IMR-90 (cell line): ENCODE results near the gene ALDH1A2. TPM values are rescaled to one million over a fixed set of nuclear protein-coding genes. Genes with fewer than 3 reads are reported as not detected.

Experiments
- ATAC-seq: fragments of 200-7000 bp; cut with Tn5 transposase; 2 replicates; pipeline ENCODE4 v1.9.1; 2020; ENCODE audit warnings: low read depth, mild to moderate bottlenecking, moderate library complexity
- BruUV-seq: library from RNA; stranded (reverse); fragments of 400-500 nt; replicated peaks from 2 replicates; lab custom pipeline; 2021; lab: Mats Ljungman, UMichigan
- CTCF ChIA-PET: fragments of 300-600 bp; formaldehyde crosslinking; extraction: SDS; loops from one replicate; lab custom pipeline; 2021; ENCODE audit warnings: antibody characterized with exemption; lab: Yijun Ruan, JAX
- POLR2A ChIA-PET: fragments of 300-600 bp; sonication (Branson Sonifier 250); formaldehyde crosslinking; loops from one replicate; lab custom pipeline; 2022; ENCODE audit warnings: antibody characterized with exemption; ENCODE audit not compliant: unreplicated experiment; lab: Charles Lee
- DNase-seq: peaks from one replicate; pipeline ENCODE4 v3.0.0; 2013
- H2AFZ ChIP-seq: replicated peaks from 2 replicates; pipeline ENCODE3; 2013; ENCODE audit warnings: low read length, mild to moderate bottlenecking; ENCODE audit not compliant: poor library complexity
- H2AK5ac ChIP-seq: 2 replicates; pipeline ENCODE4 v1.6.1; 2013; ENCODE audit warnings: low read depth, low read length, inconsistent platforms
- H2AK9ac ChIP-seq: replicated peaks from 2 replicates; pipeline ENCODE3; 2013; ENCODE audit warnings: mild to moderate bottlenecking, low read depth, low read length, moderate library complexity; ENCODE audit not compliant: poor library complexity
- H2BK120ac ChIP-seq: 2 replicates; pipeline ENCODE4 v1.6.1; 2013; ENCODE audit warnings: low read depth, low read length, inconsistent platforms
- H2BK15ac ChIP-seq: 3 replicates; pipeline ENCODE4 v1.6.1; 2013; ENCODE audit warnings: low read depth, low read length, inconsistent platforms
- H2BK20ac ChIP-seq: 2 replicates; pipeline ENCODE4 v1.6.1; 2013; ENCODE audit warnings: low read depth, mild to moderate bottlenecking, inconsistent platforms, low read length, moderate library complexity
- H2BK5ac ChIP-seq: 2 replicates; pipeline ENCODE4 v1.6.1; 2013; ENCODE audit warnings: mild to moderate bottlenecking, low read depth, low read length, inconsistent platforms; ENCODE audit not compliant: poor library complexity, severe bottlenecking
- H3K14ac ChIP-seq: replicated peaks from 2 replicates; pipeline ENCODE4 v1.6.1; 2013; ENCODE audit warnings: low read depth, low read length, inconsistent platforms
- H3K18ac ChIP-seq: 2 replicates; pipeline ENCODE4 v1.6.1; 2013; ENCODE audit warnings: low read depth, low read length, control low read depth
- H3K23ac ChIP-seq: 2 replicates; pipeline ENCODE4 v1.6.1; 2013; ENCODE audit warnings: low read depth, low read length, inconsistent platforms
- H3K27ac ChIP-seq: 2 replicates; pipeline ENCODE4 v1.5.1; 2013; ENCODE audit warnings: mild to moderate bottlenecking, control low read depth, low read length; ENCODE audit not compliant: insufficient read depth
- H3K27me3 ChIP-seq: 2 replicates; pipeline ENCODE4 v1.6.1; 2013; ENCODE audit warnings: low read length; ENCODE audit not compliant: control insufficient read depth, insufficient read depth
- H3K36me3 ChIP-seq: 2 replicates; pipeline ENCODE4 v1.6.1; 2013; ENCODE audit warnings: low read length, mixed read lengths; ENCODE audit not compliant: control insufficient read depth, insufficient read depth
- H3K4ac ChIP-seq: 2 replicates; pipeline ENCODE4 v1.6.1; 2013; ENCODE audit warnings: low read depth, low read length, inconsistent platforms
- H3K4me1 ChIP-seq: 2 replicates; pipeline ENCODE4 v1.6.1; 2013; ENCODE audit warnings: low read length, mixed read lengths; ENCODE audit not compliant: control insufficient read depth, insufficient read depth
- H3K4me2 ChIP-seq: 2 replicates; pipeline ENCODE4 v1.6.1; 2013; ENCODE audit warnings: low read depth, mild to moderate bottlenecking, control low read depth, low read length, moderate library complexity
- H3K4me3 ChIP-seq: 2 replicates; pipeline ENCODE4 v1.5.1; 2013; ENCODE audit warnings: low read depth, mild to moderate bottlenecking, control low read depth, low read length, moderate library complexity; ENCODE audit not compliant: insufficient read depth
- H3K56ac ChIP-seq: 2 replicates; pipeline ENCODE4 v1.6.1; 2013; ENCODE audit warnings: low read length, inconsistent platforms; ENCODE audit not compliant: insufficient read depth; ENCODE audit errors: extremely low read depth
- H3K79me1 ChIP-seq, 2 experiments: 2 replicates each; pipeline ENCODE4 v1.6.1; 2013; ENCODE audit warnings: low read length in 2 of 2, inconsistent platforms in 1 of 2, low read depth in 1 of 2
- H3K9ac ChIP-seq: 2 replicates; pipeline ENCODE4 v1.6.1; 2013; ENCODE audit warnings: low read depth, low read length, control low read depth
- H3K9me1 ChIP-seq: 2 replicates; pipeline ENCODE4 v1.6.1; 2013; ENCODE audit warnings: low read length, inconsistent platforms; ENCODE audit not compliant: insufficient read depth
- H3K9me3 ChIP-seq: 2 replicates; pipeline ENCODE4 v1.6.1; 2013; ENCODE audit warnings: low read length; ENCODE audit not compliant: control insufficient read depth, insufficient read depth
- H4K20me1 ChIP-seq: 2 replicates; pipeline ENCODE4 v1.6.1; 2013; ENCODE audit warnings: low read length, inconsistent platforms; ENCODE audit not compliant: insufficient read depth
- H4K5ac ChIP-seq: 2 replicates; pipeline ENCODE4 v1.6.1; 2013; ENCODE audit warnings: mild to moderate bottlenecking, low read depth, low read length, control low read depth
- H4K8ac ChIP-seq, 2 experiments: 2 replicates each; pipeline ENCODE4 v1.6.1; 2013; ENCODE audit warnings: low read depth in 2 of 2, low read length in 2 of 2, control low read depth in 1 of 2, inconsistent platforms in 1 of 2
- H4K91ac ChIP-seq: 2 replicates; pipeline ENCODE4 v1.6.1; 2013; ENCODE audit warnings: low read depth, low read length, inconsistent platforms; ENCODE audit not compliant: insufficient read depth
- BHLHE40 ChIP-seq: fragments of 150-350 bp; IDR thresholded peaks from 2 replicates; pipeline ENCODE4 v1.6.1; 2016; ENCODE audit warnings: mild to moderate bottlenecking, low read depth, low read length
- CEBPB ChIP-seq: IDR thresholded peaks from 2 replicates; pipeline ENCODE4 v1.6.1; 2012; ENCODE audit warnings: low read depth, low read length, improper control_type of control experiment
- CHD1 ChIP-seq: IDR thresholded peaks from 2 replicates; pipeline ENCODE4 v1.6.1; 2012; ENCODE audit warnings: low read depth, low read length, improper control_type of control experiment
- FOS ChIP-seq: fragments of 150-350 bp; IDR thresholded peaks from 2 replicates; pipeline ENCODE4 v1.6.1; 2016; ENCODE audit warnings: low read depth, low read length
- MAFK ChIP-seq: IDR thresholded peaks from 2 replicates; pipeline ENCODE4 v1.6.1; 2012; ENCODE audit warnings: low read depth, low read length, improper control_type of control experiment
- MAZ ChIP-seq: IDR thresholded peaks from 2 replicates; pipeline ENCODE4 v1.6.1; 2012; ENCODE audit warnings: low read depth, mild to moderate bottlenecking, low read length, improper control_type of control experiment, moderate library complexity, borderline replicate concordance
- MXI1 ChIP-seq: IDR thresholded peaks from 2 replicates; pipeline ENCODE4 v1.6.1; 2012; ENCODE audit warnings: low read depth, mild to moderate bottlenecking, low read length, moderate library complexity, borderline replicate concordance
- NFE2L2 ChIP-seq: fragments of 150-350 bp; IDR thresholded peaks from 2 replicates; pipeline ENCODE4 v1.6.1; 2016; ENCODE audit warnings: low read depth, mild to moderate bottlenecking, low read length
- POLR2A ChIP-seq: IDR thresholded peaks from 2 replicates; pipeline ENCODE4 v1.6.1; 2012; ENCODE audit warnings: mild to moderate bottlenecking, low read depth, low read length
- RAD21 ChIP-seq: IDR thresholded peaks from 2 replicates; pipeline ENCODE4 v1.6.1; 2012; ENCODE audit warnings: low read length, improper control_type of control experiment
- RCOR1 ChIP-seq: IDR thresholded peaks from 2 replicates; pipeline ENCODE4 v1.6.1; 2012; ENCODE audit warnings: mild to moderate bottlenecking, low read length, improper control_type of control experiment; ENCODE audit not compliant: insufficient replicate concordance
- RFX5 ChIP-seq: IDR thresholded peaks from 2 replicates; pipeline ENCODE4 v1.8.0; 2012; ENCODE audit warnings: low read depth, mild to moderate bottlenecking, low read length, moderate library complexity
- SMC3 ChIP-seq: fragments of 150-350 bp; IDR thresholded peaks from 2 replicates; pipeline ENCODE4 v1.6.1; 2016; ENCODE audit warnings: low read depth, mild to moderate bottlenecking, antibody characterized with exemption, low read length, moderate library complexity
- WGBS, 2 experiments: methylation state at CpG; one replicate each; pipeline versions ENCODE4 v1.1.5 to v1.1.7; 2013; ENCODE audit warnings: missing lambda C conversion rate in 2 of 2; ENCODE audit not compliant: insufficient read length in 1 of 2; ENCODE audit errors: extremely low coverage in 2 of 2; 5-methylcytosine and 5-hydroxymethylcytosine counted together
- dilution Hi-C: fragments of 300-500 bp; cut with HindIII; formaldehyde crosslinking; loops from one replicate; pipeline ENCODE4 v1.14.3; 2018; ENCODE audit warnings: low sequenced_read_pairs; ENCODE audit not compliant: unreplicated experiment
- in situ Hi-C: fragments of 300-500 bp; cut with MboI; formaldehyde crosslinking; loops from 3 replicates; pipeline ENCODE4 v1.14.3; 2019; ENCODE audit warnings: low sequenced_read_pairs, inconsistent platforms, mixed read lengths
- intact Hi-C: fragments of 100-400 bp; cut with micrococcal nuclease; formaldehyde crosslinking; loops from 2 replicates; pipeline ENCODE4 v1.10.0; 2022
- polyA plus RNA-seq, 3 experiments: library from polyadenylated mRNA; depleted of rRNA; stranded (reverse); fragments of >200 nt; gene quantifications; 2 replicates each; pipeline ENCODE4 v1.2.3, GENCODE V29; 2012; ENCODE audit warnings: low replicate concordance in 1 of 3
- total RNA-seq: library from RNA; depleted of rRNA; stranded (reverse); fragments of >200 nt; gene quantifications from 2 replicates; pipeline ENCODE4 v1.2.3, GENCODE V29; 2012
- TF ChIP-seq, protein P1 (sequence below): conservative IDR thresholded peaks from 2 replicates; pipeline ENCODE4 v1.5.1; 2012; ENCODE audit warnings: mild to moderate bottlenecking, low read depth, low read length, improper control_type of control experiment
- TF ChIP-seq, protein P2 (sequence below): fragments of 150-350 bp; IDR thresholded peaks from 2 replicates; pipeline ENCODE4 v1.6.1; 2017; ENCODE audit warnings: mild to moderate bottlenecking, antibody characterized with exemption, low read length, low read depth

ALDH1A2 gene
- total and polyA plus RNA-seq, 2 of the 4 experiments (the other 2 are of a cell fraction): not detected

DNA sequence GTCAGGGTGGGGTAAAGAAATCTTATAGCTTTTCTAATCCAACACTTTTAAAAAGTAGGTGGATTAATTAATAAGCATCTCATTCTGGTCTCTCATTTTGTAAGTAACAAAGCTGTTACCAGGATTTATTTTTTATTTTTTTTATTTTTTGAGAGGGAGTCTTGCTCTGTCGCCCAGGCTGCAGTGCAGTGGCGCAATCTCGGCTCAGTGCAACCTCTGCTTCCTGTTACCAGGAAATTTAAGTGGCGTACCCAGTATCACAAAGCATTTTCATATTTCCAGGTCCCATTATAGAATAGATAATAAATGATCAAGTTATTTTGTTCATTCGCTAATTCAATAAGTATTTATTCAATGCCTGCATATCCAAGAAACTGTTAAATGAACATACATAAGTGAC is 13.2 kb downstream of the ALDH1A2 start:
- TF ChIP-seq SMC3 (no peak), MAFK (no peak), CEBPB (no peak), POLR2A (no peak), MXI1 (no peak), BHLHE40 (no peak), RFX5 (no peak), FOS (no peak), RAD21 (no peak), NFE2L2 (no peak), CHD1 (no peak), RCOR1 (no peak), MAZ (no peak)
- TF ChIP-seq, protein P1, sequence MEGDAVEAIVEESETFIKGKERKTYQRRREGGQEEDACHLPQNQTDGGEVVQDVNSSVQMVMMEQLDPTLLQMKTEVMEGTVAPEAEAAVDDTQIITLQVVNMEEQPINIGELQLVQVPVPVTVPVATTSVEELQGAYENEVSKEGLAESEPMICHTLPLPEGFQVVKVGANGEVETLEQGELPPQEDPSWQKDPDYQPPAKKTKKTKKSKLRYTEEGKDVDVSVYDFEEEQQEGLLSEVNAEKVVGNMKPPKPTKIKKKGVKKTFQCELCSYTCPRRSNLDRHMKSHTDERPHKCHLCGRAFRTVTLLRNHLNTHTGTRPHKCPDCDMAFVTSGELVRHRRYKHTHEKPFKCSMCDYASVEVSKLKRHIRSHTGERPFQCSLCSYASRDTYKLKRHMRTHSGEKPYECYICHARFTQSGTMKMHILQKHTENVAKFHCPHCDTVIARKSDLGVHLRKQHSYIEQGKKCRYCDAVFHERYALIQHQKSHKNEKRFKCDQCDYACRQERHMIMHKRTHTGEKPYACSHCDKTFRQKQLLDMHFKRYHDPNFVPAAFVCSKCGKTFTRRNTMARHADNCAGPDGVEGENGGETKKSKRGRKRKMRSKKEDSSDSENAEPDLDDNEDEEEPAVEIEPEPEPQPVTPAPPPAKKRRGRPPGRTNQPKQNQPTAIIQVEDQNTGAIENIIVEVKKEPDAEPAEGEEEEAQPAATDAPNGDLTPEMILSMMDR: no peak
- TF ChIP-seq, protein P2, sequence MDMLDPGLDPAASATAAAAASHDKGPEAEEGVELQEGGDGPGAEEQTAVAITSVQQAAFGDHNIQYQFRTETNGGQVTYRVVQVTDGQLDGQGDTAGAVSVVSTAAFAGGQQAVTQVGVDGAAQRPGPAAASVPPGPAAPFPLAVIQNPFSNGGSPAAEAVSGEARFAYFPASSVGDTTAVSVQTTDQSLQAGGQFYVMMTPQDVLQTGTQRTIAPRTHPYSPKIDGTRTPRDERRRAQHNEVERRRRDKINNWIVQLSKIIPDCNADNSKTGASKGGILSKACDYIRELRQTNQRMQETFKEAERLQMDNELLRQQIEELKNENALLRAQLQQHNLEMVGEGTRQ: no peak
- Histone ChIP-seq H3K4me2 (no peak overlapping the region), H3K9me3 (no peaks in the 10 kb centered on the region), H3K23ac (no peak overlapping the region), H2AK5ac (no peak overlapping the region), H2BK120ac (no peak overlapping the region), H3K27me3 (peaks cover 3% of the 10 kb centered on the region; the same call in 1 of the 2 replicates), H2BK5ac (no peak overlapping the region), H3K36me3 (no peaks in the 10 kb centered on the region), H3K14ac (no peak overlapping the region), H2AK9ac (no peak overlapping the region), H4K20me1 (no peaks in the 10 kb centered on the region), H3K9ac (no peak overlapping the region), H4K91ac (no peak overlapping the region), H3K4me1 (no peaks in the 10 kb centered on the region), H2AFZ (no peak overlapping the region), H4K8ac (no peak overlapping the region), H3K4ac (no peak overlapping the region), H3K27ac (no peak overlapping the region), H4K5ac (no peak overlapping the region), H2BK15ac (no peak overlapping the region), H3K79me1 (no peaks in the 10 kb centered on the region), H3K56ac (no peak overlapping the region), H3K4me3 (no peak overlapping the region), H3K9me1 (no peaks in the 10 kb centered on the region), H3K18ac (no peak overlapping the region), H2BK20ac (no peak overlapping the region)
- ChIA-PET POLR2A (no interaction called here), CTCF (no interaction called here)
- intact Hi-C loops: no loop called here
- DNase-seq (no peak), ATAC-seq (no peak)
- dilution Hi-C loops: no loop called here
- BruUV-seq: no TSS peak
- WGBS, 2 experiments: no CpG with 5 or more reads among the region's 5 CpGs
- in situ Hi-C loops: no loop called here
